ENCODE results near the gene TEPSIN.

Gene TEPSIN

GRCh38 chr17:81195941-81196495 is 42.8 kb downstream of the TEPSIN start:
- DNase-seq = no peak

GRCh38 chr17:81194941-81195901 is 43.6 kb downstream of the TEPSIN start:
- DNase-seq = no peak

- no peak for DNase-seq
Observed at GRCh38 chr17:81194225-81194760, 44.6 kb downstream of the TEPSIN start.

- DNase-seq = no peak
Observed at GRCh38 chr17:81193470-81194224, 45.2 kb downstream of the TEPSIN start.

GRCh38 chr17:81193051-81193410 is 45.8 kb downstream of the TEPSIN start:
- DNase-seq = no peak

GRCh38 chr17:81192386-81193050 is 46.3 kb downstream of the TEPSIN start:
- DNase-seq = no peak

- DNase-seq = no peak
Observed at GRCh38 chr17:81191646-81192045, 47.2 kb downstream of the TEPSIN start.

- DNase-seq = no peak
Observed at GRCh38 chr17:81191116-81191515, 47.7 kb downstream of the TEPSIN start.

- DNase-seq = no peak
Observed at GRCh38 chr17:81190591-81190990, 48.3 kb downstream of the TEPSIN start.

- DNase-seq = no peak
Observed at GRCh38 chr17:81189670-81190530, 49.0 kb downstream of the TEPSIN start.

- DNase-seq = no peak
Observed at GRCh38 chr17:81189016-81189415, 49.8 kb downstream of the TEPSIN start.

- no peak for DNase-seq
Observed at GRCh38 chr17:81188491-81188840, 50.4 kb downstream of the TEPSIN start.

- no peak for DNase-seq
Observed at GRCh38 chr17:81187586-81188490, 51.0 kb downstream of the TEPSIN start.

GRCh38 chr17:81187120-81187519 is 51.7 kb downstream of the TEPSIN start:
- no peak for DNase-seq

GRCh38 chr17:81186203-81186602 is 52.7 kb downstream of the TEPSIN start:
- DNase-seq = no peak

- DNase-seq = no peak
Observed at GRCh38 chr17:81184555-81184954, 54.3 kb downstream of the TEPSIN start.

GRCh38 chr17:81183807-81184206 is 55.0 kb downstream of the TEPSIN start:
- no peak for DNase-seq

- DNase-seq = no peak
Observed at GRCh38 chr17:81183316-81183715, 55.5 kb downstream of the TEPSIN start.

GRCh38 chr17:81182596-81182995 is 56.3 kb downstream of the TEPSIN start:
- DNase-seq = no peak

- DNase-seq = no peak
Observed at GRCh38 chr17:81181811-81182185, 57.1 kb downstream of the TEPSIN start.
